Activated CD8-positive, alpha-beta memory T cell treated with anti-CD3 and anti-CD28 coated beads for 48 hours (primary cell): ENCODE data around the gene PARN.

ENCODE experiments used
- DNase-seq, 3 experiments: peaks; one replicate each; pipeline ENCODE4 v3.0.0-alpha.2; 2020; ENCODE audit warnings: low read depth in 2 of 3, low spot score in 2 of 3

The PARN gene

DNA sequence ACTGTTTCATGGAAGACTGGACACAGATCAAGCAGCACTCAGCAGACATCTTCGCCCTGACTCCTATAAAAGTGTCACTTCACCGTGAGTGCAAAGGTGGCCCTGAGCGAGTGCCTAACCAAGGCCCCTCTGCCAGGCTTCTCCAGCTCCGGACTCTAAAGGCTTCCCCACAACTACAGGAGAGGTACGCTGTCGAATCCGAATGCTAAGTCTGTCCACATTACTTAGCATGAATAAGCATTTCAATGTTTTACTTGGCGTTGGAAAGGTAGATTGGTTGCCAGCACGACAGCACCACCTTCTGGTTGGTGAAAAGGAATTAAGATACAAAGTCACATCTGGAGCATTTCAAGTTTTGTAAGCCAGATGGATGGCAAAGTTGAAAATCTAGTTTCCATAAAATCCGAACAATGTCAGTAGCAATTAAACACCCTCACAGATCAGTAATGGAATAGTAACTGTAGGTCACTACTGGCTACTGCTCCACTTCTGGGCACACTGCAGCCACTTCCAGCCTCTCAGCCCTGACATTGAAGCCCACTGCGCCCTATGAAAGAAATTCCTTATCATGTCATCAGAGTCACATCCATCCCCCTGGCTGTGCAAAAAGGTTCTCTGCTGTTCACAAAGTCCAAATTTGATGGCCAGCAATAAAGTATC lies 100.9 kb downstream of the PARN start:
- peak in 1 of 3 experiments; percentile 7 for DNase-seq

DNA sequence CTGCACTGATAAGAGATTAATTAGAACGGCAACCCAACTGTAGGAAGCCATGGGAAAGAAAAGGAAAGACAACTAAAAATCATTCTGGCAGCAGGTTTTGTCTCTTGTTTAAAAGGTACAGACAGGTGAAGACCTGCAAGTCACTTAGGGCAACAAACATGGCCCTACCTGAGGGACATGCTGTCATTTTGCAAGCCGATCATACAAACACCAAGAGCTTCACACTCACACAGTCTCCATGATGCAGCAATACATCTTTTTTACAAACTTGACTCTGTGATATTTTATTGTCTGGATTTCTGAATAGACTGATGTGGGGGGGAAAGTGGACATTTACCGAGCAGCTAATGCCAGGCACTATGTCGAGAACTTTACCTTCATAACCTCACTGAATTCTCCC lies 101.8 kb downstream of the PARN start:
- DNase-seq, result no peak

DNA sequence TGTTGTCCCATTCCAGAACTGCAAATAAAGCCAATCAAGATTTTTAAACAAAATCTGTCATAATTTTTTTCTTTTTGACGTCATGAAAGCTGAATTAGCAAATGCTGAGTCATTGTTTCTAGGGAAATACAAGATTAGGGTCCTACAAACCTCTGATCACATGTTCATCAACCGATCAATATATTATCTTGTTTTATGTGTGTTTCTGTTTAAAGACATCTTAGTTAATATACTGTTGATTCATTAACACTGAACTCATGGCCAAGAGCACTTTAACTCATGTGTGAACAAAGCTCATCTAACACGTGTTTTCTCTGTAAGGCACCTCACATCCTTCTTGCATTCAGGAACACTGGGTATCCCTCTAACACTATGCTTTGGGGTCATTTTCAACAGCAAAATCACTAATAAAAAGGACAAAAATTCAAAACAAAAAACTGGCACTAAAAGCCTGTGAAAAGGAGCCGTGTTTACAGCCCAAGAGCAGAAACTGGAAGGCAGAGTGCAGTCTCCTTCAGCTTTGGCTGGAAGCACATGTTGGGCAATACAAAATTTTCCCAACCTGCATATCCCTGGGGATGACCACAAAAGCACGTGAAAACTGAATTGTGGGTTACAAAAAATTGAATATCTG lies 102.5 kb downstream of the PARN start:
- DNase-seq, result no peak

DNA sequence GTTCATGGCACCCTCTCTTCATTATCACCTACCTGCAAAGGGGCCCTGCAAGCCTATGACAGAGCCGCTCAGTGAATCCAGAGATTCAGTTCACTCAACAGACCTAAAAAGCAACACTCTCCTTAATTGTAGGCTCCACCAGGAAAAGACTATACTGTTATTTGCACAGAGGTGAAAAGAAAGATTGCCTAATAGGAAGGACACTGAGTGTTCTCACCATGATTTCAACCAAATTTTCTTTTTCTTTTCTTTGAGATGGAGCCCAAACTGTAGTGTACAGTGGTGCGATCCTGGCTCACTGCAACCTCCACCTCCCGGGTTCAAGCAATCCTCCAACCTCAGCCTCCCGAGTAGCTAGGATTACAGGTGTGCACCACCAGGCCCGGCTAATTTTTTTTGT lies 104.5 kb downstream of the PARN start:
- no peak for DNase-seq

DNA sequence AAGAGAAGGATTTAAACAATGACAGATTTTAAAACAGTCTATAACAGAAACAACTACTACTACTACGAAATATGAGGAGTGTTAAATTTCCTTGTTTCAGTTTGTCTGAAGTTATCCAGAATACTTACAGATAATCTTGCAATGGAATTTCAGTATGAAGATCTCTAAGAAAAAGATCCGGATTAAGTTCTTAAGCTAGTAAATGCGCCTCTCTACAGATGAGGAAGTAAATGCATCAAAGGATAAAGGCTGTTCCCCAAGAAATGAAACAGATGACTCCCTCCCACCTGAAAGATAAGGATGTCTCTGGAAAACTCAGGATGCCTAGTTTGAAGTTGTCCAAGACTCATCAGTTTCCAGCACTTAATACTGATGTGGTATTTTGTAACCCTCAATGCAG lies 105.1 kb downstream of the PARN start:
- no peak for DNase-seq

DNA sequence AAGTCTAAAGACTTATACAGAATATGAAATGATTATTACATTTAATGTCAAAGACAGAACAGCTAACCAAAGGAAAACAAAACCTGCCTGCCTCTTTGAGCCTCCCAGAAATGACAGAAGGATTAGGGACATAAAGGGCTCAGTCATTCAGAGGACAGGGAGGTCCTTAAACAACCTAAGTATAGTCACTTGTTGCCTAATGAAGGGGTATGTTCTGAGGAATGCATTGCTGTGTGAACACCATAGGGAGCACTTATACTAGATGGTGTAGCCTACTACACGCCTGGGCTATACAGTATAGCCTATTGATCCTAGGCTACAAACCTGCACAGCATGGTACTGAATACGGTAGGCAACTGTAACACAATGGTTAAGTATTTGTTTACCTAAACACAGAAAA lies 106.4 kb downstream of the PARN start:
- DNase-seq, result no peak

DNA sequence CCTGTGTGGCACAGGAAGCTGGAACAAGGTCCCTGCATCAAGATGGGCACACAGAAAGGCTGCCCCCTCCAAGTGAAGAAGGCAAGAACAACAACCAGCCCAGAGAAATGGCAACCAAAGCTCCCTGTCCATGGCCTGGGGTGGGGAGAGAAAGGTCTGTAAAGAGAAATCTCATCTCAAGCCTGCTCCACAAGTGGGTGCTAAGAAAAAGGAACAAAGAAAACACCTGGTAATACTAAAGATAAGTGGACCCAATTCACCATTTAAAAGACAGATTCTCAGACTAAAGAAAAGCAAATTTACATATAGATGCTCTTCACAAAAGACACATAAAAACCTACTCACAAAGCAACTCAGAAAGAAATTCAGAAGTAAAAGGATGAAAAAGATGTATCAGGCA lies 107.4 kb downstream of the PARN start:
- DNase-seq, result no peak

DNA sequence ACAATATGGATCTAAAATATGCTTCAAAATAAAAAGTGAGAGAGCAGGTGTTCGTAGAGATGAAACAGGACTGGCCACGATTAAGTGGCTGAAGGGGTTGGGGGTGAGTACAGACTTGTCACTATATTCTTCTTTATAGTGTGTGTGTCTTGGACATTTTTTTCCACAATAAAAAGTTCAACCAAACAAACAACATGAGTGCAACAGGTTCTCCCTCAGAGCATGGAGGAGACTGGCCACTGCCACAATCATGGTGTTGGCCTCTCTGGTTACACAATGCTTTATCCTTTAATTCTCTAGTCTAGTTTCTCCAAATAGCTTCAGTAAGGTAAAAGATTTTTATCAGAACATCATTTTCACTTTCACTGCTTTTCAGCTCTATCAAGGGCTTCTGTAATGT lies 109.3 kb downstream of the PARN start:
- no peak for DNase-seq

DNA sequence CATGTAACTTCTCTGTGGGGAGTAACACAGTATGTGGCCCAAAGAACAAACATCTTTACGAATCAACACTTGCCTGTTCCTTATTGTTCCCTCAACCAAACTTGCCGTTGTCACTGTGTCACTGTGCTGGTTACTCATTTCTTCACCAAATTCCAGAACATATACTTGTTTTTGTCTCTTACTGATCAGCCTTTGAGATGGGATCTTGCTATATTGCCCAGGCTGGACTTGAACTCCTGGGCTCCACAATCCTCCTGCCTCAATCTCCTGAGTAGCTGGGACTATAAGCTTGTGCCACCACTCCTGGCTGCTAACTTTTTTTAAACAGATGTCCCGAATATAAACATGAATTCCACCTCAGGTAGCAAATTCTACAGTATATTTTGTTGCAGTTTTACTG lies 115.1 kb downstream of the PARN start:
- no peak for DNase-seq

DNA sequence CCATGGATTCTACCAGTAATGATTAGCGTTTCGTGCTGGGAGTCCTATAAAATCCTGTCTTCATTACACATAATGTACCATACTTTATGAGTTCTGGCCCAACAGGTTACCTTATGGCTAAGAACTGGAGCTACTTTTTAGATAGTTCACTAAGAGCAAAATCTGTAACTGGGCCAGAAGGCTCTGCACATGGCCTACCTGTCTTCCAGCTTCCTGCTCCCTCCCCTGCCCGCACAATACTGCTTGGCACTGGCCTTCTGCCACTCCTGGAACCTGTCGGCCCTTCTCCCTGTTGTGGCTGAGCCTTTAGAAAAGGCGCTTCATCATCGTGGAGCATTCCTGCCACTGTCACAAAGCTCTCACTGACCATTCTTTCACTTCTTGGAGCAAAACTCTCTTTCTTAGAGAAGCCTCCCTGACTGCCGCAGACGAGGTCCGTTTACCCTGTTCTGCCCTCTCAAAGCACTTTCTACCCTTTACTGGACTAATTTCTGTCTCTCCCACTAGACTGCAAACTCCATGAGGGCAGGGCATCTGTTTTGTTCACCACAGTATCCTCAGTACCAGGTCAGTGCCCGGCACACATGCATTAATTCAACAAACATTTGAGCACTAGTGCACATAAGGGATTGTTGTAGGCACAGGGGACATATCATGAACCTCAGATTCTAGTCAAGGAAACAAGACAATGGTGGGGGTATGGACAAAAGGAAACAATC lies 116.5 kb downstream of the PARN start:
- no peak for DNase-seq

DNA sequence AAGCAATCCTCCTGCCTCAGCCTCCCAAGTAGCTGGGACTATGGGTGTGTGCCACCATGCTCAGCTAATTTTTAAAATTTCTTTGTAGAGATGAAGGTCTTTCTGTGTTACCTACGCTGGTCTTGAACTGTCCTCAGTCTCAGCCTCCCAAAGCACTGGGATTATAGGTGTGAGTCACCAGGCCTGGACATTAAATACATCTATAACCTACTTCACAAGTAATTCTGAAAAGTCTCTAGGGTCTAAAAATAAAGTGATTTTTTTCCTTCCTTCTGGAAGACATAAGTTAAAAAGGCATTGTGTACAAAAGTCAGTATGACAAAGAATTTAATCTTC lies 118.3 kb downstream of the PARN start:
- DNase-seq, result no peak

DNA sequence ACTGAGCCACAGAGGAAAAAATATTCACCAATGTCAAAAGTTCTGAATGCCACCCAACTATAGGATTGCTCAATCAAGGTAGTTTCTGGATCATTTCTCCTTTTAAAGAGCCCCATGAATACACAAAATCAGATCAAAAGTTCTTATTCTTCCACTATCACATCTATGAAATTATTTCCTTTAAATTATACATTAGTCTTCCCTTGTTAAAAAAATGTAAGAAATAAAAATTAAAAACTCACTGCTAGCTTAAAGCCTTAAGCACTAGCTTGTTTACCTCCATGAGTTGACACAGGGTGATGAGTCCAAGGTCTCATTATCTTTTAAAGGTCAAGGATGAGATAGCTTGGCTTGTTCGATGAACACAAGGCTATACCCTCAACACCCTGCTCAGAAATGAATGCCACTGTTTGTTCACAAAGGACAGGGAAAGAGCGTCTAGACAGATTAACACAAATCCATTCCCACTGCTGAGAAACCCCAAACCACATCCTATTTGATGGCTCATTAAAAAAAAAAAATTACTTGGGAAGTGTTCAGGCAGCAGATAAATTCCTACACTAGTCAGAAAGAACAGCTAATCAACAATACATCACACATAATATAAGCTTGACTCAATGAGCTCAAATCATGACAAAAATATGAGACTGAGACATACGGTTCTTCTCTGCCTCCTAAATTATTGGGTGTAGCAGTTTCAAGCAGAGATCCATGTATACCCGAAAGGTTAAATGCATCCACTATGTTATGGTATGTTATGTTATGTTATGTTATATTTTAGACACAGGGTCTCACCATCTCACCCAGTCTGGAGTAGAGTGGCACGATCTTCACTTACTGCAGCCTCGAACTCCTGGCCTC lies 118.9 kb downstream of the PARN start:
- DNase-seq, result no peak

DNA sequence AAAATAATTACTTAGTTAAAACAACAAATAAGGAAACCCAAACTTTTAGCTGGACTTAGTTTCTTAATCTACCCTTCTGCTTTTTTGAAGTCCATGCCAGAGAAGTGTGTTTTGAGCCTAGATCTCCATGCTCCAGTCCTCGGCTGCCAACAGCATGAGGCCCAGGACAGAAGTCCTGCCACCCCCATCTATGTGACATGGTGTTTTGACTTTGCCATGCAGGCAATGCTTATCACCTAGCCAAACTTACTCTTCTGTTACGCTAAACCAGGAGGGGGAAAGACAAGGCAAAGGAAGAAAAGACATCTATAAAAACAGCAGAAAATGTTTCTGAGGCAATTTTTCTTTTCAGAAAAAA lies 119.5 kb downstream of the PARN start:
- DNase-seq, result no peak

DNA sequence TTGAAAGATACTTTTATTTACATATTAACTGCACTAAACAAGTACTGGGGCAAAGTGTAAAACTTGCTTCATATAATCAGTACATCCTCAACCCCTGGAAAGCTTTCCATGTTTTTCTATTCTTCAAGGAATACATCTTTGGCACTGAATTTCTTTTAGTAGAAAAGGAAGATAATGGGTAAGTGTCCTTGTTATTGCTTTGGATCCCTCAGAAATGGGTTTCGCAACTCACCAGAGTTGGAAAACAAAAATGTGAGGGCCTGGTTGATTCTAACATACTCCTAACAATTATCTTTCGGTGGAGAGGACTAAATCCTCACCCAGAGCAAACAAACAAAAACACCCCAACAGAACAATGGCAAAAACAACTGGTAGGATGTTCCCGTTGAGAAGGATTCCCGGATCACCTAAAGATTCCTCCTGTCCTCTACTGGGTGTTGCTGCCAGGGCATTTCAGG lies 120.4 kb downstream of the PARN start:
- DNase-seq, result no peak

DNA sequence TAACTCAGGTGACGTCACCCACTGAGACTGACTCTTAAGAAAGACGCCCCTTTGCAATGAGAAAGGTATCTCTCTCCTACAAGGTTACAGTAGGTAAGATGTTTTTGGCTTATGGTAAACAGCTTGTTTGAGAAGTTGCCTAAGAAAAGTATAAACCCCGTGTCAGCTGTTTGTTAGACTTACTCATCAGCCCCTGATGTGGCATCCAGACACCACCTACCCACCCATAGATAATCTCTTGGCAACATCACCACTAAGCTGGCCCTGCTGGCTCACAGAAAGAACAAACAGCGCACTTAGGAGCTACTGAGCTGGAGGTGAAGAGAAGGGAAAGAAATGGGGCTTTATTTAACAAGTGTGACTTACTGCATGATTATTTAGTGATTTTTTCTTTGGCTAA lies 121.0 kb downstream of the PARN start:
- DNase-seq, result no peak

DNA sequence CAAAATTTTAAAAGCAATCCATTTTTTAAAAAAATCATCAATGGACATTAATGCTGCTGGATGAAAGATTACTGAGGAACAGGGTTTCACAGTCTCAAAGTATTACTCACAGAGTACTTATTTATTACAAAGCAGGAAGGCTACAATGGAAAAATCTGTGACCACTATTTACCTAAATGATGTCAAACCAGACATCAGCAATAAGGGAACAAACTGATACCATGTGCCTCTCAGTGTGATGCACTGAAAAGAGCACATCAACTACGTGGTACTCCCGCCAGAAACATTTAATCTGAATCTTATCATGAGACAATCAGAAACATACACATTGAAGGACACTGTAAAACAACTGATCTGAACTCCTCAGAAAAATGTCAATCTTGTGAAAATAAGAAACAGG lies 124.2 kb downstream of the PARN start:
- no peak for DNase-seq

DNA sequence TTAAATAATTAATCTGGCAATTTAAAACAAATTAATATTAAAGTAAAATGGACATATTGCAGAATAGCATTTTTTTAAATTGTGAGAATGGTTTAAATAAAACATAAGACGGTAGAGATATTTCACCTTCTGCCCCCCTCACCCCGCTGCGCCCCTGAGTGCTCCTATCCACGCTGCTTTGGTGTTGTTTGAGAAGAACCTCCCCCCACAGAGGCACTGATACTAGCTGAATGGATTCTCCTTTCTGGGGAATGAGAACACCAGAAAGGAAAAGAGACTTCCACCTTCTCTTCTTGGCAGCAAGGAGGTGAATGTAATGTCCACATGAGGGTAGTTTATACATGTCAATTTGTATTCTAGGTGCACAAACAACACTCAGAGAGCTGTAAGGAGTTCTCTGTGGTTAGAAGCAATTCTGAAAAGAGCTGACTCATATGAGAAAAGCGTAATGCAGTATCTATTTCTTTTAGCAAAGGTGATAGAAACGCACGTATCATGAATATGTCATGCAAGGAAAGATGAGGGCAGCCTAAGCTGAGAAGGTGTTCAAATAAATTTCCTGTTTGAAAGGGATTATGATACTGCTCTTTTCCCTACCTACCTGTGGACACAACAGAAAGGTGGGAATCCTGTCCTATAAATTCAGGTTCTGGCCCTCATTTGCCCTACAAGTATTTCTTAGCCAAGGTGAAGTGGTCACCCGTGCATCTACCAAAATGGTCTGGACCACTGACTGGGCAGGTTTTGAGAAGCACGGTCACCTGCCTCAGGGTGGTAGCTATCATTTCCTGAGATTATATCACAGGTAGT lies 126.9 kb downstream of the PARN start:
- DNase-seq, result no peak

DNA sequence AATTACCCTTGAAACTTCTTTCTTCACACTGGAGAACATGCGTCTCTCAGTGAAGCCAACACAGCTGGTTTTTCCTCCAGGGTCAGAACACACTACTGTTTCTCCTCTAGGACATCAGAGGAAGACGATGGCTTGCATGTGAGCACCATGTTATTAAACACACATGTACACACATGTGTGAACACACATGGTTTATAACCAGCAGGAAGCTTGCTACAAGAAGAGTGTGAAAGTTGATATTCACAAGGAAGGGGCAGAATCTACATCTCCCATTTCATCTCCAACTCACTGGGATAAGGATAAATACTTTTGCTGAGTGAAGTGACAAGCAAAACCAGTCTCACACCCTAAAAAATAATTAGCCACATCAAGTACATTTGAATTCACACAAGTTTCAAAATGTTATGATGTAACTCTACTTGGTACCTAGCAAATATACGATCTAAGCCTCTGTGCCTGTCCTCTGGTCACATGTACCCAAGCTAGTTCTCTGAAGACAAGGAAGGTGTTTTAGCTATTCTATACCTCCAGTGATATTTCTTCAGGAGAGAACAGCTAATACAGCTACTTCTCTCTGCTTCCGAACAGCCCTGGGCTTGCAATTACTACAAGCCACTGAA lies 127.7 kb downstream of the PARN start:
- no peak for DNase-seq

DNA sequence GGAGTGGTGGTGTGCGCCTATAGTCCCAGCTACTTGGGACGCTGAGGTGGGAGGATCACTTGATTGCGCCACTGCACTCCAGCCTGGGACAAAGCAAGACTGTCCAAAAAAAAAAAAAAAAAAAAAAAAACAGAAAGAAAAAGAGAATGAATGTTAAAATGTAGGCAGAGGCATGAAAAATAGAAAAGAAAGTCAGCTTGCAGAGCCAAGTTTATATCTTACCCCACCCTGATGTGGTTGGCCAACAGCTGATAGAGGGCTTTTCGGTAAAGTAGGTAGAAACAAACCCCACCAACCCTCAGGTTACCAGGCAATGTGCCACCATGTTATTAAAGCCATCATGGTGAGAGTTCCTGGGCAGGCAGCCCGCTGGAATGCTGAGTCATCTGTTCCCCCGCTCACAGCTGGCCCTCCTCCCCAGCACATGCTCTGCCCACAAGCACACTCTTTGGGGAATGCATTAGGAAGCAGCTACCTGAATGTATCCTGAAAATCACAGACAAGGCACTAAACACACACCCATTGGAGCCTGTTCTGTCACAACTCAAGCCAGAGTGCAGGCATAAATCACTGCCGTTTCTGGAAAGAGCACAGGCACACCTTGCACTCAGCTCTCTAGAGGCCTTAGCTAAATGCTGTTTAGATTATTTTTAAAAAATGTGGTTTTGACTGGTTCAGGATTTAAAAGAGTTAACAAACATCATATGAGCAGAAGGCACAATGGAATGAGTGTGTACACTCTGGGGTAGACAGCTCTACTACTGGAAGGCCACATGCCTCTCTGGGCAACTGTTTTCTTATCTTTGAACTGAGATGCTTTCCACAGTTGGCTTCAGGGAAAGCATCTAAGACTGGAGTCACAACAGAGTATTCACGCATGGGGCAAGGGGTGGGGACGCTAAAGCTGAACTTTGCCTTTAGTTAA lies 128.5 kb downstream of the PARN start:
- DNase-seq, result no peak
